Epithelial cell of proximal tubule (primary cell): ENCODE measurements around the gene EPC2. TPM values are rescaled to one million over a fixed set of nuclear protein-coding genes. Genes with fewer than 3 reads are reported as not detected.
A peak's percentile ranks its signal among the peaks of the same experiment; 100 is the strongest.
"Not testable (repeated sequence)": the region's sequence is repeated elsewhere in the genome, so short reads cannot be mapped to it uniquely, and the experiment has no call there.

Source experiments
- DNase-seq: peaks from one replicate; pipeline ENCODE4 v3.0.0-alpha.2; 2011; ENCODE audit warnings: low read depth
- H3K4me3 ChIP-seq: 2 replicates; pipeline ENCODE4 v1.5.1; 2011; ENCODE audit warnings: low read depth, mild to moderate bottlenecking, low read length
- total RNA-seq: library from RNA; depleted of rRNA; stranded (reverse); fragments of >200 nt; gene quantifications from 2 replicates; pipeline ENCODE4 v1.2.3, GENCODE V29; 2015
- TF ChIP-seq, protein P1 (sequence below): conservative IDR thresholded peaks from 2 replicates; pipeline ENCODE4 v1.5.1; 2012; ENCODE audit warnings: low read depth, mild to moderate bottlenecking, low read length

EPC2 gene
- total RNA-seq, 1 donor from 2014 or later: 15.3 TPM

DNA sequence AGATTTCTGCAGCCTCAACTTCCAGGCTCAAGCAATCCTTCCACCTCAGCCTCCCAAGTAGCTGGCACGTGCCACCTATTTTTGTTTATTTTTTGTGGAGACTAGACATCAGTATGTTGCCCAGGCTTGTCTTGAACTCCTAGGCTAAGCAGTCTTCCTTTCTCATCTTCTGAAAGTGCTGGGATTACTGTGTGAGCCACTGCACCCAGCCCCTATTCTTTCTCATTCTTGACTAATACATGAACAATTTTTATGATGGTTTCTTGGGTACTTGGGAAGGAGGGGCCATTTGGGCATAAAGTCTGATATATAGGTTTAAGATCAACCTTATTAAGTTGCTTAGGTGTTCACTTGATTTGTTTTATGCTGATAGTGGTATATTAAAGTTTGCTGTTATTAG lies 26.2 kb downstream of the EPC2 start:
- no peak for DNase-seq
- H3K4me3 ChIP-seq: no peak overlapping the region
- TF ChIP-seq, protein P1, sequence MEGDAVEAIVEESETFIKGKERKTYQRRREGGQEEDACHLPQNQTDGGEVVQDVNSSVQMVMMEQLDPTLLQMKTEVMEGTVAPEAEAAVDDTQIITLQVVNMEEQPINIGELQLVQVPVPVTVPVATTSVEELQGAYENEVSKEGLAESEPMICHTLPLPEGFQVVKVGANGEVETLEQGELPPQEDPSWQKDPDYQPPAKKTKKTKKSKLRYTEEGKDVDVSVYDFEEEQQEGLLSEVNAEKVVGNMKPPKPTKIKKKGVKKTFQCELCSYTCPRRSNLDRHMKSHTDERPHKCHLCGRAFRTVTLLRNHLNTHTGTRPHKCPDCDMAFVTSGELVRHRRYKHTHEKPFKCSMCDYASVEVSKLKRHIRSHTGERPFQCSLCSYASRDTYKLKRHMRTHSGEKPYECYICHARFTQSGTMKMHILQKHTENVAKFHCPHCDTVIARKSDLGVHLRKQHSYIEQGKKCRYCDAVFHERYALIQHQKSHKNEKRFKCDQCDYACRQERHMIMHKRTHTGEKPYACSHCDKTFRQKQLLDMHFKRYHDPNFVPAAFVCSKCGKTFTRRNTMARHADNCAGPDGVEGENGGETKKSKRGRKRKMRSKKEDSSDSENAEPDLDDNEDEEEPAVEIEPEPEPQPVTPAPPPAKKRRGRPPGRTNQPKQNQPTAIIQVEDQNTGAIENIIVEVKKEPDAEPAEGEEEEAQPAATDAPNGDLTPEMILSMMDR: no peak

DNA sequence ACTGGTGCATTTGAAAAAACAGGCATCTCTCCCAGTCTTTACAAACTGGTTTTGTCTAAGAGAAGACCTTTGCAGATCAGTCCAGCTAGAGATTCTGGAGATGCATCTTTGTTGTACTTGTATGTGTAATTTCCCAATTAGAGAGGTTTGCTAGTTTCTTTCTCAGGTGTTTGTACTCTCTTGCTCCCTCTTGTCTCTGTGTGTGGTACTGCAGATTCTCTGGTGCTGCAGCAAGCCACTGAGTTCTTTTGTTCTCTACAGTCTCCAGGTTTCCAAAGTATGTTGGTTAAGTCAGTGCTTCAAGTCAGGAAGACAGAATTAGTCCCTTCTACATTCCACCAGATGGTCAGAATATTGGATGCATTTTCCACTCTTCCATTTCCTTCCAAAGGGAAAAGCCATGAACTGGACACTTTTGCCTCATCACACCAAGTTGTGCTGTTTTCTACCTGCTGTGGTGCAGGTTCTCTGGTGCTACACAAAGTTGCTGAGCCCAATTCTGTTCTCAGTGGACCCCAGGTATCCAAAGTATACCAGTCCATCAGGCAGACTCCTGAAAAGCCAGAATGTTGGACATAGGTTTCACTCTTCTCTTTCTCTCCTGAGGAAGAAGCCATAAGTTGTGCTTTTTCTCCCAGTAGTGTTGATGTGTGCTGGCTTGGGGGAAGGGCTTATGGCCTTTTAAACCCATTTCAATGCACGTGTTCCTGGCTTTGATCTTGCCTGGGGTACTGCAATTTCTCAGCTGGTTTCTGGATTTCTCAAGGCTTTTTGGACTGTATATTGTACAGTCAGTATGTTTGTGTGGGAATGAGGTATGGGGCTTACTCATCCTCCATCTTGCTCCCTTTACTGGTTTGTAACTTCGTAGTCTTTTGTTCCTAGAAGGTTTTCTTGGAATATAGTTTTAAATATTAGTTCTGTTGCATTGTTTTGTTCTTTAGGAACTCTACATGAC lies 29.8 kb downstream of the EPC2 start:
- TF ChIP-seq, protein P1: peak; percentile 68
- no peak for DNase-seq
- no peak overlapping the region for H3K4me3 ChIP-seq

DNA sequence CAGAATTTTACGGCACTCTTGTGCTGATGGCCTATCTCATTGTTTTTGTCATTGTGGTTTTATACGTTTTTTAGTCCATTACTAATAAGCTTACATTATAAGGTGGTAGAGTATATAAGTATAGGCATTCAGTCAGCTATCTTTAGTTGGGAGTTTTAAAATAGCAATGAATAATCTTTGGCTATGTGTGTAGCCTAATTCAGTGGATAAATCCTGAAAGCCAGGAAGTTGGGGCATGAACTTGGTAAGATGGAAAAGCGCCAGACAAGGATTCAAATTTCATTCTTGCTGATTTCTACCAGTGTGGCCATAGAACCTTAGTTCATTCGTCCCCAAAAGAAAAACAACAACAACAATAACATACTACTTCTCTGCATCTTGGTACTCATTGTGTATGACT lies 31.2 kb downstream of the EPC2 start:
- H3K4me3 ChIP-seq: no peak overlapping the region
- TF ChIP-seq, protein P1: no peak
- DNase-seq: no peak

DNA sequence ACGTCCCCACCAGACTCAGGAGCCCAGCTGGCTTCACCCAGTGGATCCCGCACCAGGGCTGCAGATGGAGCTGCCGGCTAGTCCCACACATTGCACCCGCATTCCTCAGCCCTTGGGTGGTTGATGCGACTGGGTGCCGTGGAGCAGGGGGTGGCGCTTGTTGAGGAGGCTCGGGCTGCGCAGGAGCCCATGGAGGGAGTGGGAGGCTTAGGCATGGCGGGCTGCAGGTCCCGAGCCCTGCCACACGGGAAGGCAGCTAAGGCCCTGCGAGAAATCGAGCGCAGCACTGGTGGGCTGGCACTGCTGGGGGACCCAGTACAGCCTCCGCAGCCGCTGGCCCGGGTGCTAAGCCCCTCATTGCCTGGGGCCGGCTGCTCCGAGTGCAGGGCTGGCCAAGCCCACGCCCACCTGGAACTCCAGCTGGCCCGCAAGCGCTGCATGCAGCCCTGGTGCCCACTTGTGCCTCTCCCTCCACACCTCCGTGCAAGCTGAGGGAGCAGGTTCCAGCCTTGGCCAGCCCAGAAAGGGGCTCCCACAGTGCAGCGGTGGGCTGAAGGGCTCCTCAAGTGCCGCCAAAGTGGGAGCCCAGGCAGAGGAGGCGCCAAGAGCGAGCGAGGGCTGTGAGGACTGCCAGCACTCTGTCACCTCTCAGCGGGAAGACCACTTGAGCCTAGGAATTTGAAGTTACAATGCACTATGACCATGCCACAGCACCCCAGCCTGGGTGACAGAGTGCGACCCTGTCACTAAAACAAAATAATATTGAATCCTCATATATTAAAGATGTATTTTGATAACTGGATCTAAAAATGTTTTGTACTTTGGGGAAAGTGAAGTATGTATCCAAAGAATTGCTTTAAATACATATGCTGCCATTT lies 34.0 kb downstream of the EPC2 start:
- DNase-seq, H3K4me3 ChIP-seq: not testable (repeated sequence)

DNA sequence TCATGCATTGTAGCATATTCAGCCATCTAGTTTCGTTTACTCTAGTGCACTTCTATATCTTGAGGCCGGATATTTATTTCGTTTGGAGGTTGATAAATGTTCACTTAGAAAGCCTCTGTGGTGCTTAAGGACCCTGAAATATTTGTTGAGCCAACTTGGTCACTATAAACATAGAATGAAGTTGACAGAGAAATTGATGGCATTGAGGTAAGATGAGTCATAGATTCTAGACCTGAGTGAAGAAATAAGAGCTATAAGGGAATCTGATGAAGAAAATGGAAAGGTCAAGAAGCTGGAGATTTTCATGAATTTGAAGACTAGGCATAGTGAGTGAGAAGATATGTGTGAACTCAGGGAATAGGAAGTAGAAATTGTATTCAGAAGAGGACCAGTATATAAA lies 35.9 kb downstream of the EPC2 start:
- TF ChIP-seq, protein P1: no peak
- no peak overlapping the region for H3K4me3 ChIP-seq
- DNase-seq: no peak

DNA sequence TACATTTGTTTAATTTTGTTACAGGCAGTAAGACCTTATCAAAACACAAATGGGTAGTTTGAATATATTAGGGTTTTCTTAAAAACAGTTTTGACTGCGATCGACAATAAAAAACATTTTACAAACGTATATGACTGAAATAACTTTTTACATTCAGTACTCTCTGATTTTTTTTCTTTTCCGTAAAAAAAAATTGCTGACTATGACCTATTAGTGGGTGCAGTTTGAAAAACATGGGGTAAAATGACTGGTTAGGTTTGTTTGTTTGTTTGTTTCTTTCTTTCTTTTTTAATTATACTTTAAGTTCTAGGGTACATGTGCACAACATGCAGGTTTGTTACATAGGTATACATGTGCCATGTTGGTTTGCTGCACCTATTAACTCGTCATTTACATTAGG lies 36.9 kb downstream of the EPC2 start:
- TF ChIP-seq, protein P1: no peak
- no peak for DNase-seq
- no peak overlapping the region for H3K4me3 ChIP-seq

DNA sequence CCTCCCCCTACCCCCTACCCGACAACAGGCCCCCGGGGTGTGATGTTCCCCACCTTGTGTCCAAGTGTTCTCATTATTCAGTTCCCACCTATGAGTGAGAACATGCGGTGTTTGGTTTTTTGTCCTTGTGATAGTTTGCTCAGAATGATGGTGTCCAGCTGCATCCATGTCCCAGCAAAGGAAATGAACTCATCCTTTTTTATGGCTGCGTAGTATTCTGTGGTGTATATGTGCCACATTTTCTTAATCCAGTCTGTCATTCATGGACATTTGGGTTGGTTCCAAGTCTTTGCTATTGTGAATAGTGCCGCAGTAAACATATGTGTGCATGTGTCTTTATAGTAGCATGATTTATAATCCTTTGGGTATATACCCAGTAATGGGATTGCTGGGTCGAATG lies 37.3 kb downstream of the EPC2 start:
- H3K4me3 ChIP-seq, DNase-seq: not testable (repeated sequence)
